G401 (cell line): Measurements from ENCODE around the gene PRDX3. TPM values are rescaled to one million over a fixed set of nuclear protein-coding genes. Genes with fewer than 3 reads are reported as not detected.
"Not testable (repeated sequence)": the region's sequence is repeated elsewhere in the genome, so short reads cannot be mapped to it uniquely, and the experiment has no call there.

Experiments
- DNase-seq: peaks from one replicate; pipeline ENCODE4 v3.0.0-alpha.2; 2015; ENCODE audit warnings: low spot score
- in situ Hi-C: cut with HindIII; loops from 2 replicates; pipeline ENCODE4 v1.10.0; 2016; ENCODE audit warnings: low sequenced_read_pairs, mixed read lengths
- total RNA-seq: library from RNA; depleted of rRNA; stranded (reverse); fragments of >200 nt; shearing (Covaris generic); gene quantifications from 2 replicates; pipeline ENCODE4 v1.2.3, GENCODE V29; 2014

Gene PRDX3
- total RNA-seq, 1 experiment from 2014 or later: 417 TPM

DNA sequence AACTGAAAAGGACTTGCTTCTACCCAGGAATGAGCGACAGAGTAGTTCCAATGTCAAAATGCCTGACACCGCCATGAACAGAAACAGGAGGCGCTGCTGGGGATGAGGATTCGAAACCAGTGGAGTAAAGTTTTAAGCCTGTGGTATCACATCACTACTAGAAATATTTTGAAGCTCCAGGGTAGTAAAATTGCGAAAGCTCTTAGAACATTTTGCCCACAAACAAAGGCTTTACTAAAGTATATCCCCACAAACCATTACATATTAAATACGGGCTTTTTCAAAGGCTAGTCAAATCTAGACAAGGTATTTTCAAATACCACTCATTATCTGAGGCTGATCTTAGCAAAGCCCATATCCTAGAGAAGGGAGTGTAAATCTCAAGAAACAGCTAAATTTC, 2.4 kb downstream of the PRDX3 start:
- DNase-seq: no peak
- in situ Hi-C loops: no loop called here

- in situ Hi-C loops: no loop called here
- no peak for DNase-seq
Observed at GRCh38 chr10:119174109-119174508, 4.5 kb downstream of the PRDX3 start.

DNA sequence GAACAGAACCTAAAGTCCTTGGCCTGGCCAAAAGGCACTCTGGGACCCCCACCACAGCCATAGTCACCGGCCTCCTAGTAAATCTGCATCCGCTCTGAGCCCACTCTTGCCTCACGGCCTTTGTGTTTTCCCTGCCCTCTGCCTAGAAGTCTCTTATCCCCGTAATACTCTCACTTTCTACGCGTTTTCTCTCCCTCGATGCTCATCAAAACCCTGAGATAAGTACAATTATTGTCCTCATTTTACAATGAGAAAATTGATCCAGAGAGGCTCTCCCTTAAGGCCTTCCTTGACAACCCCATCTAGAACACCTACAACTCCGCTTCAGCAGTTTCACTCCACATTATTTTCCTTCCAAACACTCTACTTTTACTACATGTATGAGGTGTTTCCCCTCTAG, 11.6 kb downstream of the PRDX3 start:
- in situ Hi-C loops: no loop called here
- no peak for DNase-seq

DNA sequence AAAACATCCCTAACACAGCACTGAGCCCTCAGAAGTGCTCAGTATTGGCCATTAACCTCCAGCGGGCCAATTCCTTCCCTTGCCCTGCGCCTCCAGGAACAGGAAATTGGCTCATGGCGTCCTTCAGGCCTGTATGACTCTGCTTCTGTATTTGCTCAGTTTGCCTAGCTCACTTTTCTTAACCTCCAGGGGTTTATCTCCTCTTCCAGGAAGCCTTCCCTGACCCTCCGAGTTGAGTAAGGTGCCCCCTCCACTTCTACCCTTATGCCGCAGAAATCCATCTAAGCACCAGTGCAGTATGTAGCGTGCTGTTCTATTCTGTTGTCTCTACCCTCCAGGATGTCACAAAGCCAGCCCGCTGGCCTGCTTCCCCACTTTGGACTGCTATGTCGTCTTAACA, 12.0 kb downstream of the PRDX3 start:
- DNase-seq: no peak
- in situ Hi-C loops: no loop called here

DNA sequence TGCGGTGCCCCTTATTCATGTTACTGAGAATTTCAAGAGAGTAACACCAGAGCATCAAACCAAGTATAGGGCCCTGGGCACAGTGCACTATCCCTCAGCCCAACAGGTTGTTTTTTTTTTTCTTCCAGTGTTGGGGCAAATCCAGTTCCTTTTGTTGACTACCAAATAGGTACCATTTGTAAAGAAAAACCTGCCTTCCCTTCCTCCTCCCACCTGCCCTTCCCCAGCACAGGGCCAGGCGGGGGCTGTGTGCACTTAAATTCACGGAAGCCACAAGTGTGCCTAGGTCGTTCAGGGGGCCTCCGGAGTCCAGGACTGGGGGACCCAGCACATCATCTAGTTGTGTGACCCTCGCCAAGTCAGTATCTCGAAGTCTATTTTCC, 12.5 kb downstream of the PRDX3 start:
- DNase-seq: no peak
- in situ Hi-C loops: no loop called here

GRCh38 chr10:119165171-119166117, 13.2 kb downstream of the PRDX3 start, which contains the start of gene SFXN4:
Gene SFXN4, minus strand, starts transcription at chr10:119165714. Its CDS starts 67 bp downstream, at chr10:119165647.
- peak; percentile 80 for DNase-seq
- in situ Hi-C loops: no loop called here

- no peak for DNase-seq
- in situ Hi-C loops: no loop called here
Observed at GRCh38 chr10:119162452-119163092, 16.0 kb downstream of the PRDX3 start.

- in situ Hi-C loops: no loop called here
- no peak for DNase-seq
Observed at GRCh38 chr10:119161680-119162451, 16.7 kb downstream of the PRDX3 start.

GRCh38 chr10:119159332-119159731, 19.3 kb downstream of the PRDX3 start:
- DNase-seq: no peak
- in situ Hi-C loops: no loop called here

- DNase-seq: no peak
- in situ Hi-C loops: no loop called here
Observed at GRCh38 chr10:119153661-119154060, 25.0 kb downstream of the PRDX3 start.

GRCh38 chr10:119153041-119153440, 25.6 kb downstream of the PRDX3 start:
- in situ Hi-C loops: no loop called here
- DNase-seq: no peak

DNA sequence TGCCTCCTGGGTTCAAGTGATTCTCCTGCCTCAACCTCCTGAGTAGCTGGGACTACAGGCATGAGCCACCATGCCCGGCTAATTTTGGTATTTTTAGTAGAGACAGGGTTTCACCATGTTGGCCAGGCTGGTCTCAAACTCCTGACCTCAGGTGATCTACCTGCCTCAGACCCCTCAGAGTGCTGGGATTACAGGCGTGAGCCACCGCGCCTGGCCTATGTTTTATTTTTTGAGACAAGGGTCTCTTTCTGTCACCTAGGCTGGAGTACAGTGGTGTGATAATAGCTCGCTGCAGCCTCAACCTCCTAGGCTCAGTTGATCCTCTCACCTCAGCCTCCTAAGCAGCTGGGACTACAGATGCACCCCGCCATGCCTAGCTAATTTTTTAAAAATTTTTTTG, 27.0 kb downstream of the PRDX3 start:
- DNase-seq, in situ Hi-C loops: not testable (repeated sequence)

GRCh38 chr10:119149729-119150128, 28.9 kb downstream of the PRDX3 start:
- no peak for DNase-seq
- in situ Hi-C loops: no loop called here

- DNase-seq: no peak
- in situ Hi-C loops: no loop called here
Observed at GRCh38 chr10:119149157-119149556, 29.5 kb downstream of the PRDX3 start.

DNA sequence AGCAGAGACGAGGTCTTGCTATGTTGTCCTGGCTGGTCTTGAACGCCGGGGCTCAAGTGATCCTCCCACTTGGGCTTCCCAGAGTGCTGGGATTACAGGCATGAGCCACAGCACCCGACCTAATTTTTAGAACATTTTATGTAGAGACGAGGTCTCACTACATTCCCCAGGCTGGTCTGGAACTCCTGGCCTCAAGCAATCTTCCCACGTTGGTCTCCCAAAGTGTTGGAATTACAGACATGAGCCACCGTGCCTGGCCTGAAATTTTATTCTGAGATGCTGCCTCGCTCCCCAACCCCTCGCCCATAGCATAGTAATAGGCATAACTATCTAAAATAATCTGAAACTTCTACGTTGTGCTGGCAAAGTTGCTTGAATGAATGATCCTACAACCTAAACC, 35.0 kb downstream of the PRDX3 start:
- in situ Hi-C loops: no loop called here
- DNase-seq: no peak

DNA sequence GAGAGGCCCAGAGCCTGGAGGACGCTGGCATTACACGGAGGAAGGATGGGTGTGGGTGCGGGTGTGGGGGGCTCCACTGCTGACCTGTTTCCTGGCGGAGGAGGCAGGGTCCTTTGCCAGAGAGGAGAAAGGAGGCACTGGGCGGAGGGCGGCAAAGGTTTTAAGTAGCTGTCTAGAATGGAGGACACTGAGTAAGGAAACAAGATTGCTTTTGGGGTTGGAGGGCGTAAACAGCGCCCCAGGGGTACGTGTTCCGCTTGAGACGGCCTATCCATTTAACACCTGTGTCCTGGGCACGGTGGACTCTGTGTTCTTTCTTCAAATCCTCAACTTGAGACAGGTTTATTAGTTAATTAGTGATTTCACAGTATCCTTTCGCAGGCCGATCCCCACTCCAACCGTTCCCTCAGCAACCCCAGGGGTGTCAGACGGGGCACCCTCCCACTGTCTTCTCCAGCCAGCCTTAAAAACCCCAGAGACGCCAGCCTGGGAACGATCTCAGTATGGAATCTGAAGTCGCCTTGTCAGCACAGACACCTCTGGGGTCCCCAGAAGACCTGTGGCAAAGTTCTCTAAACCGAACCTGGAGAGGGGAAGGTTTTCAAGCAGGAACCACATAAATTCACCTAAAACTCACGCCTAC, 37.9 kb downstream of the PRDX3 start:
- in situ Hi-C loops: no loop called here
- DNase-seq: no peak

GRCh38 chr10:119139464-119140067, 39.0 kb downstream of the PRDX3 start:
- DNase-seq: peak; percentile 18
- in situ Hi-C loops: no loop called here

- in situ Hi-C loops: no loop called here
- DNase-seq: no peak
Observed at GRCh38 chr10:119138346-119139306, 40.0 kb downstream of the PRDX3 start.
